ENCODE data around the gene MCOLN1. TPM values are rescaled to one million over a fixed set of nuclear protein-coding genes. Genes with fewer than 3 reads are reported as not detected.

MCOLN1 gene
- total and polyA plus RNA-seq, 2 of the 4 experiments (the other 2 are of a cell fraction), result 3.4 to 19.6 TPM

GRCh38 chr19:7527516-7528191, 5.2 kb downstream of the MCOLN1 start:
- no peak for DNase-seq
- no peak for ATAC-seq (ENCODE audit: low read depth)
- dilution Hi-C loops (cut with HindIII; ENCODE audit: low sequenced_read_pairs, unreplicated experiment), result no loop called here
- ChIA-PET CTCF (no interaction called here), POLR2A (ENCODE audit: unreplicated experiment) (no interaction called here)
- intact Hi-C loops (cut with micrococcal nuclease), result no loop called here
- no peaks in the 10 kb centered on the region for H4K20me1 ChIP-seq (ENCODE audit: insufficient read depth, low read length)
- no peak overlapping the region for H2BK120ac ChIP-seq (ENCODE audit: low read depth, low read length)
- H3K79me1 ChIP-seq (ENCODE audit: low read depth in 1 of 2, low read length in 2 of 2), result peaks cover 7 to 18% of the 10 kb centered on the region in 2 experiments
- H2AFZ ChIP-seq (replicated peaks; ENCODE audit: low read length, poor library complexity), result no peak overlapping the region
- H3K27ac ChIP-seq (ENCODE audit: insufficient read depth, low read length), result no peak overlapping the region
- no peak overlapping the region for H4K8ac ChIP-seq (ENCODE audit: low read depth in 2 of 2, low read length in 2 of 2)
- H3K4me3 ChIP-seq (ENCODE audit: insufficient read depth, low read depth, low read length), result no peak overlapping the region
- no TSS peak for BruUV-seq (replicated peaks)
- H2BK5ac ChIP-seq (ENCODE audit: low read depth, low read length, poor library complexity, severe bottlenecking), result no peak overlapping the region
- no peak overlapping the region for H3K4me2 ChIP-seq (ENCODE audit: low read depth, low read length)
- H3K23ac ChIP-seq (ENCODE audit: low read depth, low read length), result no peak overlapping the region
- no peaks in the 10 kb centered on the region for H3K9me1 ChIP-seq (ENCODE audit: insufficient read depth, low read length)
- peaks cover 15% of the 10 kb centered on the region for H3K36me3 ChIP-seq (ENCODE audit: control insufficient read depth, insufficient read depth, low read length)
- no peaks in the 10 kb centered on the region for H3K27me3 ChIP-seq (ENCODE audit: control insufficient read depth, insufficient read depth, low read length)
- H3K9ac ChIP-seq (ENCODE audit: low read depth, low read length), result no peak overlapping the region
- 88% methylated on average over 4 of the region's 25 CpGs; no CpG with 5 or more reads in 1 of the 2 experiments for WGBS, 2 experiments (ENCODE audit: extremely low coverage in 2 of 2, insufficient read length in 1 of 2)
- no peak overlapping the region for H2AK5ac ChIP-seq (ENCODE audit: low read depth, low read length)
- no peak overlapping the region for H3K56ac ChIP-seq (ENCODE audit: extremely low read depth, insufficient read depth, low read length)
- in situ Hi-C loops (cut with MboI; ENCODE audit: low sequenced_read_pairs), result no loop called here
- H3K4ac ChIP-seq (ENCODE audit: low read depth, low read length), result no peak overlapping the region
- no peak for TF ChIP-seq RFX5 (IDR thresholded peaks at IDR 0.05; ENCODE audit: low read depth, low read length)
- H3K14ac ChIP-seq (replicated peaks; ENCODE audit: low read depth, low read length), result no peak overlapping the region
- no peak overlapping the region for H3K18ac ChIP-seq (ENCODE audit: low read depth, low read length)
- no peaks in the 10 kb centered on the region for H3K9me3 ChIP-seq (ENCODE audit: control insufficient read depth, insufficient read depth, low read length)
- H2AK9ac ChIP-seq (replicated peaks; ENCODE audit: low read depth, low read length, poor library complexity), result no peak overlapping the region
- H4K5ac ChIP-seq (ENCODE audit: low read depth, low read length), result no peak overlapping the region
- H3K4me1 ChIP-seq (ENCODE audit: control insufficient read depth, insufficient read depth, low read length), result no peaks in the 10 kb centered on the region
- H2BK20ac ChIP-seq (ENCODE audit: low read depth, low read length), result no peak overlapping the region
- H4K91ac ChIP-seq (ENCODE audit: insufficient read depth, low read depth, low read length), result no peak overlapping the region
- H2BK15ac ChIP-seq (ENCODE audit: low read depth, low read length), result no peak overlapping the region

Data from IMR-90 (cell line).